WI38 (cell line): ENCODE results near the gene ENPP1.

ENCODE experiments used
- H3K4me3 ChIP-seq: 2 replicates; pipeline ENCODE4 v1.5.1; 2011; ENCODE audit warnings: low read depth, mild to moderate bottlenecking, control low read depth, low read length
- TF ChIP-seq, protein P1 (sequence below): IDR thresholded peaks from 2 replicates; pipeline ENCODE4 v1.5.1; 2012; ENCODE audit warnings: low read depth, mild to moderate bottlenecking, control low read depth, low read length

The ENPP1 gene

GRCh38 chr6:131807644-131808459 is at the start of gene ENPP1:
TSS of gene ENPP1 (plus strand) at chr6:131808020. CDS start at chr6:131808036, 16 bp downstream.
- H3K4me3 ChIP-seq: peak within 1 kb of the TSS; percentile 67
- TF ChIP-seq, protein P1, sequence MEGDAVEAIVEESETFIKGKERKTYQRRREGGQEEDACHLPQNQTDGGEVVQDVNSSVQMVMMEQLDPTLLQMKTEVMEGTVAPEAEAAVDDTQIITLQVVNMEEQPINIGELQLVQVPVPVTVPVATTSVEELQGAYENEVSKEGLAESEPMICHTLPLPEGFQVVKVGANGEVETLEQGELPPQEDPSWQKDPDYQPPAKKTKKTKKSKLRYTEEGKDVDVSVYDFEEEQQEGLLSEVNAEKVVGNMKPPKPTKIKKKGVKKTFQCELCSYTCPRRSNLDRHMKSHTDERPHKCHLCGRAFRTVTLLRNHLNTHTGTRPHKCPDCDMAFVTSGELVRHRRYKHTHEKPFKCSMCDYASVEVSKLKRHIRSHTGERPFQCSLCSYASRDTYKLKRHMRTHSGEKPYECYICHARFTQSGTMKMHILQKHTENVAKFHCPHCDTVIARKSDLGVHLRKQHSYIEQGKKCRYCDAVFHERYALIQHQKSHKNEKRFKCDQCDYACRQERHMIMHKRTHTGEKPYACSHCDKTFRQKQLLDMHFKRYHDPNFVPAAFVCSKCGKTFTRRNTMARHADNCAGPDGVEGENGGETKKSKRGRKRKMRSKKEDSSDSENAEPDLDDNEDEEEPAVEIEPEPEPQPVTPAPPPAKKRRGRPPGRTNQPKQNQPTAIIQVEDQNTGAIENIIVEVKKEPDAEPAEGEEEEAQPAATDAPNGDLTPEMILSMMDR: peak; percentile 32; the same call in 1 of the 2 replicates

- H3K4me3 ChIP-seq: no peak overlapping the region
- TF ChIP-seq, protein P1: no peak
Measured at GRCh38 chr6:131758920-131759319, 48.9 kb upstream of the ENPP1 start.

DNA sequence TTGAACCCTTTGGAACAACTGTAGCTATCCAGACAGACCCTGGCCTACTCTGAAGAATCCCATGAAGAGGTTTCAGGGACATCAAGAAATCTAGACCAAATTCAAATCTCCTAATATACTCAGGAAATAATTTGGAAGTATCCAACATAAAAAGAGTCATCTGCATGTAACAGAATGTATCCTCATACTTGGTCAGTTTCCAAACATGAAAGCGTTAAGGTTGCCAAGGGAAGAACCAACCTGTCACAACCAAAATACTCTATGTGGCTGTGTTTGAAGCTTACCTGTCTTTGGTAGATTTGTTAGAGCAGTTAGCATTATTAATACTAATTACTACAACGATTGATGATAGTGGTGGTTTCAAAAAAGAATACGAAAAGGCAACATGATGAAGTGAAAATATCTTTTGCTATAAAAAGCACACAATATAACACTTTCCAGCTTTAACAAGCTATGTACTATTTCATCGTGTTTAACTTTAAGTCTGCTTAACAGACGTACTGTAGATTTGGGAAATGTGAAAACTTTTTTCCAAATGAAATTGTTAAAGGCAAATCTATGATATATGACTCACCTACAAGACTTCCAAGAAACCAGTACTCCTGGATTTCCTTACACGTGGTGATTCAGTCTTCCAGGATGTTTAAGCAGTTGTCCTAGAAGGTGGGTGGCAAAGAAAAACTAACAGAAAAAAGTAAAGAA is 46.6 kb upstream of the ENPP1 start:
- no peak overlapping the region for H3K4me3 ChIP-seq

GRCh38 chr6:131761762-131762067 is 46.1 kb upstream of the ENPP1 start:
- TF ChIP-seq, protein P1: no peak
- no peak overlapping the region for H3K4me3 ChIP-seq

More for the DNA sequence above, 46.6 kb upstream of the ENPP1 start:
- TF ChIP-seq, protein P1: no peak

DNA sequence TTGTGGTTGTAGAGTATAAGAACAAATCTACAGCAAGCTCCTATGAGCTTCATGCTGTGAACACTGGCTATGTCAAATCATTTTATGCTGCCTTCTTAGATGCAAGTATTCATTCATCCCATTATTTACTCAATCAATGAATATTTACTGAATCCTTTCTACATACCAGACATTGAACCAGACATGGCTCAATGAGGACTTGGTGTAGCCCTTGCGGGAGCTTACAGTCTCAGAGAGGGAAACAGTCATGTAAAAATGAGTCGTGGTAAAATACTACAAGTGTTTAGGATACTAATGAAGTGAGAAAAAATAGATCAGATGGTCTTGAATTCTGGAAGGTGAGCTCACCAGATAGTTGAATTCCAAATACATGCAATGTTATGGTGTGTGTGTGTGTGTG is 44.8 kb upstream of the ENPP1 start:
- no peak overlapping the region for H3K4me3 ChIP-seq
- TF ChIP-seq, protein P1: no peak

DNA sequence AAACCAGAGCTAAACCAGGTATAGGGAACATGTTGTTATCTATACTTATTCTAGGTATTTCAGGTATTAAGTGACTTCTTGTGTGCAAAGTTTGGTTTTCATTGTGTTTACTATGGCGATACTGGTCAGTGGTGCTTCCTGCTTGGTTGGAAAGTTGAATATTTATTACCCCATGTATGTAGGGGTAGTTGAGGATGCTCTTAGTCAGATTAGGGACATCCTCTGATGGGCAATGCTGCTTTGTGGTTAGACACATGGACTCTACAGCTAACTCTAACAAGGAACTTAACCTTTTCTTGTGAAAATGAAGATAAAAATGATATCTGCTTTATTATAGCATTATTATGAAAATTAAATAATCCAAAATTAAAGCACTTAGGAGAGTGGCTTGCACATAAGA is 44.1 kb upstream of the ENPP1 start:
- TF ChIP-seq, protein P1: no peak
- H3K4me3 ChIP-seq: no peak overlapping the region

GRCh38 chr6:131764350-131764749 is 43.5 kb upstream of the ENPP1 start:
- TF ChIP-seq, protein P1: no peak
- H3K4me3 ChIP-seq: no peak overlapping the region
